ENCODE results near the gene MUC2.

Gene MUC2

DNA sequence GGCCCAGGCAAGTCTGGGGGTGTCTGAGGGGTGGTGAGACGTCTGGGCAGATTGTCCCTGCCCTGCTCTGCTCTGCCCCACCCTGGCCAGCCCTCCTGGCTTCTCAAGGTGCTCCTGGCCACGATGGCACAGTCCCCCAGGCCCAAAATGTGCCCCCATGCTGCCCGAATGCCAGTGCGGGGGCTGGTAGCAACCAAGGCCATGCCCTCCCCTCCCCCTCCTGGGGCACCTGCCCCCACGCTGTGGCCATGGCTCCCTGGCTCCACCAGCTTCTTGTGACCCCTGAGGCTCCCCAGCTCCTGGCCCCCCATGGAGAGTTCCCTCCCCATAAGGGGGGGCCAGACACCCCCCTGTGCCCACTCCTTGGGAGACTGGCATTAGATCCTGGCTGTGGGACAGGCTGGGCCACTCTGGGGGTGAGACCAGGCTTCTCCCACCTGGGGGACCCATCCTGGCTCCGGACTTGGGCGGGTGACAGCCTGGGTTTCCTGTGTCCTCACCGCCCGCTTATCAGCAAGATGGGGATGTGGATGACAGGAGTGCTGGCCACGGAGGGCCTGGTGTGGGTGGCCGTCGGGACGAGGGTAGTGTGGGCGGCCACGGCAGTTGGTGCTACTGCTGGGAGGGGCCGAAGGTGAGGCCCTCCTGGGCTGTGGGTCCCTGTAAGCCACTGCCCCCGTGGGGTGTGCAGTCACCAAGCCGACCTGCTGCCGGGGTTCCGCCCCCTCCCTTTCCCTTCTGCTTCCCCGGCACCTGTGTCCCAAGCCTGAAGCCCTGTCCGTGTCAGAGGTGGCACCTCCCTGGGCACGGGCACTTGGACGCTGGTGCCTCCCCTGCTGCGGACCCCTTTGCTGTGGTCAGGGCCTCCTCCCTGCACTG lies 22.3 kb upstream of the MUC2 start:
- DNase-seq = no peak

DNA sequence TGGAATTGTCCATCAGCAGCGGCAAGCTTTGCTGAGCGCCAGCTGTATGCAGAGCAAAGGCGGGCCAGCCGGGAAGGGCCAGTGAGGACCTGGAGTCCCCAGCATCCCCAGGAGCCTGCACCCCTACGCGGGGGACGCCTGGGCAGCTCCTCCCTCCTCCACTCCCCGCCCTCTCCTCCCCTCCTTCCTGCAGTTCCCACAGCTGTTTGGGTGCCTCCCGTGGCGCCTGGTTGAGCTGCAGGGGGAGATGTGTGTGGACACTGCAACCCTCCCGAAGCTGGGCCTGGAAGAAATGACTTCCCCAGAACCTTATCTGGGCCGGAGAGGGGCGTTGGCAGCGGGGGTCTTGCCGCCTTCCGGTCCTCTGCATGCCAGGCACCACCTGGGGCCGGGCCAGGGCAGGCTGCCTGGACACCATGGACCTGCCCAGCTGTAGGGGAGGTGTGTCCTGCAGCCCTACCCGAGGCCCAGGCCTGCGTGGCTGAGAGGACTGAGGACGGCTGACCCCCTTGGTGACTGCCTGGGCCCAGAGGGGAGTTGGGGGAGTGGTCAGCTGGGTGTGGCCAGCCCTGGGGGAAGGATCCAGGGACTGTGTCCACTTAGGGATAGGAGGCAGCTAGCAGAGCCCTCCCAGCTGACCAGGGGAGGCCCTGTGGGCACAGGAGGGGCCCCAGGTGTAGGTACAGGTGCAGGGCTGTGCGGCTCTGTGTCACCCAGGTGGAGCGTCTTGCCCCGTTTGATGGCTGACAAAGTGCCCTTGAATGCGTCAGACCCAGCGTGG lies 21.4 kb upstream of the MUC2 start:
- DNase-seq = no peak

DNA sequence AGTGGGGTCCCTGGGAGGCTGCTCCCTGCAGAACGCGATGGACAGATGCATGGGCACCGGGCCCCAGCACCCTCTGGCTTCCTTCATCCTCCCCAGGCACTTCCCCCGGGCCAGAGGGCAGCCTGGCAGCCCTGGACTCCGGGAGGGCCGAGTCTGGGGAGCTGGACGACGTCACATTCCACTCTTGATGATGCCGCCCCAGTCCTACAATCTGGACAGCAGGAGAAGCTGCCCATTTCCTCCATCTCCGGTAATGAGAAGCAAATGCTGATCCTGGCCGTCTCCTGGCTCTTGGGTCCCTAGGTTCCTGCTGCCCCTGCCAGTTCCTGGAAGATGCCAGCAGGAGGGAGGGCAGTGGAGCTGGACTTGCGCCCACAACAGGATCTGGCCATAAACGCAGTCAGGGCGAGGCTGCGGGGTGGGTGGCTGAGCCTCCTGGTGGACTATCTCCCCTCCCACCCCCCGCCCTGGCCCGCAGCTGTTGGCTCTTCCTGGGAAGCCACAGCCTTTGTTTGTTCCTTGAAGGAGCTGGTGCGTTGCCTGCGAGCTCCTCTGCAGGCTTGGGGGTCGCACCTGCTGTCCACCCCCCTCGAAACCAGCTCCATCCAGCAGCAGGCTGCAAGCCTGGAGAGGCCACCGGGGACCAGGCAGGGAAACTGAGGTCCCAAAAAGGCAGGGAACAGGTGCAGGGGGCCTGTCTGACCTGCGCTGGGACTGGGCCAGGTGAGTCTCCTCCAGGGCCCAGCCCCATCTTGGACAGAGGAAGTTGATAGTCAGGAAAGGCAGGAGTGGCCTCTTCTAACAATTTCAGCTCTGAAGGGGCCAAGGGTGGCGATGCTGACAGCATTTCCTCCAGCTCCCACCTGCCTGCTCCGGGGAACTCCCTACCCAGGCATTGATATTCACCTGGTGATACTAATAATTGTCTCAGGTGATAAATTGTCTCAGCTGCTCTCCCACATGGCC lies 20.2 kb upstream of the MUC2 start:
- DNase-seq = no peak

DNA sequence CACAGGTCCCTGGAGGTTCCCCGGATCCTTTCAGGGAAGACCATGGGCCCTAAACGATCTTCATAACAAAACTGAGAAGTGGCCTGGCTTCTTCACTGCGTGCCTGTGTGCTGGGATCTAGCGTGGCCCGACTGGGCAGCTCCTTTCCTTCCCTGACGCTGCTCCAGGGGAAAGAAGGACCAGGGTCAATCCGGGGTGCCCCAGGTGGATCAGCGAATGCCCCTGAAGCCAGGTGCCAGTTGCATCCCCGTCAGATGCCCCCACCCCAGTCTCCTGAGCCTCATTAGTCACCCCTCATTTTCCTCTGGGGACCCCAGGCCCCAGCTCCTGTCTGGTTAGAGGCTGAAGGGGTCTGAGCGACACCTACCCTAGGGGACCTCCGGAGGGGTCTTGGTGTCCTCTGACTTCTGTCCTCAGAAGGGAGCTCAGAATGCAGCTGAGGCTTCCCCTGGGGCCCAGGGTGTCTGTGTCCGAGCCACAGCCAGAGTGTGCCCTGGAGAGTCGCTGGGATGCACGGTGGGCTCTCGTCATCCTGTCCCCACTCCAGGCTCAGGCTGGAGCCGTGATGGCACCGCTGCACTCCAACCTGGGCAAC lies 19.5 kb upstream of the MUC2 start:
- no peak for DNase-seq

DNA sequence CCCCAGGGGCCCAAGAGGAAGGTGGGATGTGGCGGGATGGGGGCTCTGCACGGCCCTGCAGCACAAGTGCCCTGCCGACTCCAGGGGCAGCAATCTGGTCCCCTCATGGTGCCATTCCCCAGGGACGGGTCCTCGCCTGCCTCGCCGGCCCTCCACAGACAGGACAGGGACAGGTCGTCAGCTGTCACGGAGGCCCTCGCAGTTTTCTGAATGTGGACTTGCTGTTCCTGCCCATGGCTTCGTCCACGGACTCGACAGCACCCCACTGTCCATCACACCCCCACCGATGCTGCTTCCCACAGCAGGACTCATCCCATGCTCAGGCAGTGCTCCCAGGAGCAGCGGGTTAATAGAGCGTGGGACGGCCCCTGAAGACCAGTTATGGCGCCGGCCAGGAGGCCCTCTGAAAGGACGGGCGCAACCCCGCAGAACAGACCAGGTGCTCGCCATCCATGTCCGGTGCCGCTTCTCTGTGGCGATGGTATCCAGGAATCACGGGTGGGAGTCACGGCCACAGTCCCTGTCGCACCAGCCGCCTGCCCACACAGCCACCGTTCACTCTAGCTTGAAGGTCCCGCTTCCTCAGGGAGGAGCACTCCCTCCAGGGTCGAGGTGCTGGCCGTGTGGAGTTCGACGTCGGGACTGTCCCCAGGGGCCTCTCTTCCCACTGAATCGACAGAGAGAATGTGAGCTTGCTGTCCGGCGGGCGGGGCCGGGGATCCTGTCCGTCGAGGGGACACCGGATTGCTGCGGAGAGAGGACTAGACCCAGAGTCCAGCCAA lies 18.5 kb upstream of the MUC2 start:
- DNase-seq = no peak

DNA sequence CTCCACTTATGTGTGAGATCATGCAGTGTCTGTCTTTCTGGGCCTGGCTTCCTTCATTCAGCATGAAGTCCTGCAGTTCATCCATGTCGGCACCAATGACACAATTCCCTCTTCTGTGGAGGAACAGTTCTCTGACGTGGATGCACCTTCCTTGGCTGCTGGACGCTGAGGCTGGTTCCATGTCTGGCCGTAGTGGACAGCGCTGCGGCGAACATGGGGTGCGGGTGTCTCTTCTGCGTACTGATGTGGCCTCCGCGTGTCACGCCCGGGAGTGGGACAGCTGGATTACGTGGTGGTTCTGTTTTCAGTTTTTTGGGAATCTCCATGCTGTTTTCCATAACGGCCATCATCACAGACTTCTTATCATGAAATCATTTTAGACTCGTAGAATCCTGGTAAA lies 16.9 kb upstream of the MUC2 start:
- DNase-seq = no peak

DNA sequence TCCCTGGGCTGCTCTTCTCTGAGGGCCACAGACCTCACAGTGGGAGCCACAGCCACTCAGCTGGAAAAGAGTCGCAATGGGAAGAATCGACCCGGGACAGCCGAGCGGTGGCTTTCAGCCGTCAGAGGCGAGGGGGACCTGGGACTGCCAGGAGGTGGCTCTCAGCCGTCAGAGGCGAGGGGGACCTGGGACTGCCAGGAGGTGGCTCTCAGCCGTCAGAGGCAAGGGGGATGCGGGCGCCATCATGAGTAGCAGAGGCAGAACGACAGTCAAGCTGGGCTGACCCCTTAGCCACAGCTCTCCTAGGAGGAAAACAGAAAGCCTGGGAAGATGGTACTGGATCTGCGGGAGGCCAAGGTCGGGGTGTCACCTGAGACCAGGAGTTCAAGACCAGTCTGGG lies 14.9 kb upstream of the MUC2 start:
- no peak for DNase-seq

DNA sequence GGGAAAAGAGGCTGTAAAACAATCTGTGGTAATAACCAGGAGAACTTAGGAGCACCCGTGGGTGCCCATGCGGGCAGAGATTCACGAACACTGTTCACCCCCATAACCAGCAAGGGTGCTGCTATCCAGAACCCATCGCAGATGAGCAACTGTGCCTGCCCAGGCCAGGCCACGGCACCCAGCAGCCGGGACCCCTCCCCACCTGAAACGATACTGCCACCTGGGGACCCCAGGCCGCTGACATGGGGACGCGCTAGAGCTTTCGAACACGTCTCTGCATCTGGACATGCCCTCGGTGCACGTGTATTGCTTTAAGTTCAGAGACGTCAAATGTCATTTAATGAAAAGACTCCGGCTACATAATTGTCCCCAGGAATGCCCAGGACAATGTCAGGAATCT lies 14.3 kb upstream of the MUC2 start:
- DNase-seq = no peak

DNA sequence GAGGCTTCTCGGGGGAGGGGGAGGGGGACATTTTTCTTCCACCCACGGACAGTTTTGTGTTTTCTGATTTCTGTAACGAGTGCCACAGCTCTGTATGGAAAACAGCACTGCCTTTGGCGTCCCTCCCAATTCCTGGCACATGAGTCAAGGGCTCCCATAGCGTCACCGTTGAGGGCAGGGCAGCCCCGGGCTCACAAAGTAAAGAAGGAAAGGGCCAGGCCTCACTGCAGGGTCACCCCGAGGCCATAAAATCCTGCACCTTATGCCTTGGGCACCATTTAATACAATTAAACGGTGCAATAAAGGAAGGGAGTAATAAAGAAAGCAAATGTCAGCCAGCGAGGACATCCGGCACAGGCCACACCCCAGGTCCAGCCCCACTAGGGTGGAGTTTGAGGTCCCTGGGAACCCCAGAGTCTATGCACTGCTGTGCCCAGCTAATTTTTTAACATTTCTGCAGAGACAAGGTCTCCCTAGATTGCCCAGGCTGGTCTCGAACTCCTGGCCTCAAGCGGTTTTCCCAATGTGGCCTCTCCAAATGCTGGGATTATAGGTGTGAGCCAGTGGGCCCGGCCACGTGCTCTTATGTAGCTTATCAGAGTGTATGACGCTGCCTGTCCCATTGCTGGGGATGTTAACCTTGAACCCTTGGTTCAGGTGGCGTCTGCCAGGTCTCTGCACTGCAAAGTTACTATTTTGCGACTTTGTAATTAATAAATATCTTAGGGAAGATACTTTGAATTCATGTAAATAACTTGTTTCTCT lies 13.6 kb upstream of the MUC2 start:
- no peak for DNase-seq

DNA sequence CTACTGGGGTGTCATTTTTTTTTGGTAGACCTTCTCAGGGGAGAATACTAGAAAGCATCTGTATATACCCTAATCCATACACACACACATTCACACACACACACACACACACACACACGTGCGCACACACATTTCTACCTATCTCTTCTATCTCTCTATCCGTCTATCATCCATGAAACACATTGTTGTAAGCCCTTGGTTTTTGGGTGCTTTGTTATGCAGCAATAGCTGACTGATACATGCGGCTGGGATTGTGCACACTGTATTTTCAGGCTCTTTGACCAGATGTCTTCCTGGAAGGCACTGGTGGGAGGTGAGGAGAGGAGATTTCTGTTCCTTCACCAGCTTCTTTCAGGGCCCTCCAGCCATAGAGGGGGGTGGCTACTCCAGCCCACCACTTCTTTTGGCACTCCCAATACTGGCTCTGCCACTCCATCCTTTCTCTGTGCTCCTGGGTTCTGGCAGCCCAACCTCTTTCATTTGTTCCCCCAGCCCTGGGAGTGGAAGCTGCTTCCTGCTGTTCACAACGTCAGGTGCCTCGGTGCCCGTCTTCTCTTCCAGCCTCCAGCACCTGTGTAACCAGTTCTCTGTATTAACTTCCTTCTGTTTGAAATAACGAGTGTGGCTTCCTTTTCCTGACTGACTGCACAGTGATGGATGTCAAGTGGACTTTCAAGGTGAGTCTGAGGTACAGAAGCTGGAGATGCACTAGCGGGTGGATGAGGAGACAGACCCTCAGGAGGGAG lies 12.4 kb upstream of the MUC2 start:
- DNase-seq = no peak

DNA sequence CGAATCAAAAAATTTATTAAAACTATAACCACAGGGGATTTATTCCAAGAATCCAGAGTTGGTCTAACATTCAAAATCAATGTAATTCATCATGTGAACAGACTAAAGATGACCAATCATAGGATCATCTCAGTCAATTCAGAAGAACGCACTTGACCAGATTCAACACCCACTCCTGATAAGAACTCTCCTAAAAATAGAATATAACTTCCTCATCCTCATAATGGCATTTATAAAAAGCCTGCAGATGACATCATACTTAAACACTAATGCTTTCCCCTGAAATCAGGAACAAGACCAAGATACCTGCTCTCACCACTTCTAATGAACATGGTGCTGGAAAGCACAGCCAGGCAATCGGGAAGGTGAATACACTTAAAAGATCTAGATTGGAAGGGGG lies 10.5 kb upstream of the MUC2 start:
- no peak for DNase-seq

DNA sequence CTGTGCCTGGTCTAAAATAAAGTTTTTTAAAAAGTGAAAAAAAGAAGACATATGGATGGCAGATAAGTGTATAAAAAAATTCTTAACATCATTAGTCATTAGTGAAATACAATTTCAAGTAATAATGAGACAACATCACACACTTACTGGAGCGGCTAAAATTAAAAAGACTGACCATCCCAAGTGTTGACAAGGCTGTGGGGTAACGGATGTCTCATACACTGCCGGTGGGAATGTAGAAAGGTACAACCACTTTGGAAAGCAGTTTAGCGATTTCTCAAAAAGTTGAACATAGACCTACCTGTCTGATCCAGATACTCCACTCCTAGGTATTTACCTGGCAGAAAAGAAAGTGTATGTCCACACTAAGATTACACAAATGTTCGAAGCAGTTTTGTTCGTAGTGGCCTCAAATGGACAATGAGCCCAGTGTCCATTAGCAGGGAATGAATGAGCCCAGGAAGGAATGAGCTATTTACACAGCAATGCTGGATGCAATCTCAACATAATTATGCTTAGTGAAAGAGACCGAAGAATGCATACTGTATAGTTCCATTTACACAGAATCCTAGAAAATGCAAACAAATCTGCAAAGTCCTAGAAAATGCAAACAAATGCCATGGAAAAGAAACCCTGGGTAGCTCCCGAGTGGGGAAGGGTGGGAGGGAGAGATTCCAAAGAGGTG lies 6.7 kb upstream of the MUC2 start:
- no peak for DNase-seq

DNA sequence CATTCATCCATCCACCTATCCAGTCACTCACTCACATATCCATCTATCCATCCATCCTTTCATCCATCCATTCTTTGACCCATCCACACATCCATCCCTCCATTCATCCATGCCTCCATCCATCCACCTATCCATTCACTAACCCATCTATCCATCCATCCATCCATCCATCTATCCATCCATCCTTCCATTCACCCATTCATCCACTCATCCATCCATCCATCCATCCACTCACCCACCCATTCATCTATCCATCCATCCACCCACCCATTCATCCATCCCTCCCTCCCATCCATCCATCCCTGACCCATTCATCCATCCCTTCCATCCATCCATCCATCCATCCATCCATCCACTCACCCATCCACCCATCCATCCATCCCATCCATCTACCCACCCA lies 4.9 kb upstream of the MUC2 start:
- no peak for DNase-seq

DNA sequence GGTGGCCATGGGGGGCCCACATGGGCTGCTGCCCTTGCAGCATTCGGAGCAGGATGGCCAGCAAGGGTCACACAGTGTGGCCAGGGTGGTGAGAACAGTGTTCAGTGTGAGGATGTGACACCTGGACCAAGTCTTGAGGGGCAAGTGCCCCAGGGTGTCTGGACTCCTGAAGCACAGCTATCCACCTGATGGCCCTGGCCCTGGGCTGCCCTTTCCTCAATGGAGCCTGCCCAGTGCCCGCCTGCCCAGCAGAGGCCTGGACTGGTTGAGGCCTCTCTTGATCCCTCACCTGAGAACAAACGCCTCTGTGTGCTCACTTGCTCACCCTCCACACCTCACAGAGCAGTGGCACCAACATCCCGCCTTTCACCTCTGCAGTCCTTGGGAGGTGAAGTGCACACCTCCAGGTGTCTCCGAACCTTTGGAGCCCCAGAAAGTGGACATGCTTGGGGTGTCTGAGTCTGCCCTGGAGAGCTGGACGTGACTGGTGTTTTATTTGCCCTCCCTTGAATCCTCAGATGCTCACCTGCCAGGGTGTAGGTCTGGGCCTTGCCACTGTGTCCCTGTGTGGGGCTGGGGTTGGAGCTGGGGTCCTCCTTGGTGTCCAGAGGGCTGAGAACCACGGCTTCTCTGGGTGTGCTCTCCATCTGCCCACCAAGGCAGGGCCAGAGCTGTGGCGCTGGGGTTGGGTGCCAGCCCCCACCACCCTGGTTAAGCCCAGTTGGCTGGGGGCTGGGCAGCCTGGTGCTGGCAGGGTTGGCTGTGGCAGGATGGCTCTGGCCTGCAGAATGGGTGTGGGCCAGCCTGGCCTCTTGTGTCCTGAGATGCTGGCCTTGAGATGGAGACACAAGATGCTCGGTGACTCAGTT lies 3.8 kb upstream of the MUC2 start:
- DNase-seq = no peak

DNA sequence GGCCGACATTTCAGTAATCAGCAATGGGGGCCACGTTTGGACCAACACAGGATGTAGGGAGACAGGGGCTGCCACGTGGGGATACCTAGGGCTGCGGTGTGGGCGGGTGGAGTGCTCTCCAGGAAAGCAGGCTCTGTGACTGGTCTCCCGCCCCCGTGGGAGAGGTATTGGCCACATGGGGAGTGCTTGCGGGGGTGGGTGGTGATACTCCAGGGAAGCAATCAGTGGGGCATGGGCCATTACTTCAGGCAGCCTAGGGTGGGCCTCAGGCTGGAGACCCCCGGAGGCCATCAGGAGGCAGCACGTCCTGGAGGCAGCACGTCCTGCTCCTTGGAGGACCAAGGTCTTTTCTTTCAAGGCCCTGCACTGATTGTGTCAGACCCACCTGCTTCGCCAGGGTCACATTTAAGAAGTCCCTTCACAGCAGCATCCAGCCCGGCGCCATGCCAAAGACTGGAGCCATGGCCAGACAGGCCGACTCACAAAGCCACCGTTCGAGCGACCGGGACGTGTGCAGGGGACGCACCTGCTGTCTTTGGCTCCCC lies 3.0 kb upstream of the MUC2 start:
- no peak for DNase-seq

DNA sequence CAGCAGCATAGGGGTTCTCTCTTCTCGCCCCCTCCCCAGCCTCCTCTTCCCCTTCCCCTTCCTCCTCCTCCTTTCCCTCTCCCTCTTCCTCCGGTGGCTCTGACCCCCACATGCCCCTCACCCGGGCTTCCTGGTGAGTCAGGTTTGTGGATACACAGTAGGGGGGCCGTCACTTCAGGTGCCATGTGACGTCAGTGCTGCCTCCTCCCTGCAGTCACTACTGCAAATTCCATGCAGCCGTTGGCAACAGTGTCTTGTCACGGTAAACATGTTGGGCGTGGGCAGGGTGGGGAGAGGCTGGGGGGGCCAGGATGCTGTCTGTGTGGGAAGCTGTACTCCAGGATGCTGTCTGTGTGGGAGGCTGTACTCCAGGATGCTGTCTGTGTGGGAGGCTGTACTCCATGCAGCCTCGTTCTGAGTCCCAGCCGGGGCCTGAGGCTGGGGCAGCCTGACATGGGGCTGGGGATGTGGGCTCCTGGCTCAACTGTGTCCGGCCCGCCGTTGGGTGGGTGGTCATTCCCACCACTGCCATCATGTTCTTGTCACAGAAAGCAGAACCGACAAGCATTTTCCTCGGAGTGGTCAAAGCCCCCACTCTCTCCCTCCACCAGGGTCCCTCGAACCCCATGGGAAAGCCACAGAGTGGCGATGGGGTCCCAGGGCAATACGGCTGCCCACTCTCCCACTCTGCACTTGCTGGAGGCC lies 2.4 kb upstream of the MUC2 start:
- no peak for DNase-seq

DNA sequence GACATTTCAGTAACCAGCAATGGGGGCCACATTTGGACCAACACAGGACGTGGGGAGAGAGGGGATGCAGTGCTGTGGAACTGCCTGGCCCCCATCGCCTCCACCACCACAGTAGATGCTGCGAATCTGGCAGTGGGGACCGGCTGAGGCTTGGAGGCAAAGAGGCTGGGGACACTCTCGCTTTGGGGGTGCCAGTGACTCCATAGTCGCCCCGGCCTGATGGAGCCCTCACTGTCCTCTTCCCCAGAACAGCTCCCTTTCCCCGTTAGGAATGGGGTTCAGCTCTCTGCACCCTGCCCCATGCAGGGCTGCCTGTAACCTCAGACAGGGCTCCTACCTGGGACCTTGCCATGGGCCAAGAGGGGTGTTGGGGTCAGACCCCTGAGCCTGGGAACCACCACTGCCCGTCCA lies 1.8 kb upstream of the MUC2 start:
- no peak for DNase-seq

DNA sequence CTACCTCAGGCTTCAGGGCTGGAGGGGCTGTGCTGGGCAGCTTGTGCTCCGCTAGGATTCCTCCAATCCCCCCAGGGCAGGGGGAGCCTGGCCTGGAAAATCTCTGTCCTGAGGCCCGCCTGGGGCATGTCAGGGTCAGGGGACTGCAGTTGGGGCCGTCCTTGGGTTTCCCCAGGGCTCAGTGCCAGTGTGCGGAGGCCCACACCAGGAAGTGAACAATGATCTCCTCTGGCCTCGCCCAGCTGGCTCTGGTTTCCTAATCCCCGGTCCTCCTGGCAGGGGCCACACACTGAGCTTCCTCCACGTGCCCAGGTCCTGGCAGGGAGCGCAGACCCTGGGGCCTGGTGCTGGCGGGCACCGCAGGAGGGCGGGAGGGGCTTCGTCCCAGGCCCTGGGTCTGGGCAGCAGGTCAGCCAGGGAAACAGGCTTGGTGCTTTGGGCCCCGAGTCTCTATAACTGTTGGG lies 1.4 kb upstream of the MUC2 start:
- no peak for DNase-seq
